GM21619 (cell line): ENCODE measurements around the gene HGD.

Experiments
- ATAC-seq: cut with Tn5 transposase; IDR thresholded peaks from one replicate; pipeline ENCODE4 v1.9.1; 2021; ENCODE audit not compliant: unreplicated experiment

The HGD gene

DNA sequence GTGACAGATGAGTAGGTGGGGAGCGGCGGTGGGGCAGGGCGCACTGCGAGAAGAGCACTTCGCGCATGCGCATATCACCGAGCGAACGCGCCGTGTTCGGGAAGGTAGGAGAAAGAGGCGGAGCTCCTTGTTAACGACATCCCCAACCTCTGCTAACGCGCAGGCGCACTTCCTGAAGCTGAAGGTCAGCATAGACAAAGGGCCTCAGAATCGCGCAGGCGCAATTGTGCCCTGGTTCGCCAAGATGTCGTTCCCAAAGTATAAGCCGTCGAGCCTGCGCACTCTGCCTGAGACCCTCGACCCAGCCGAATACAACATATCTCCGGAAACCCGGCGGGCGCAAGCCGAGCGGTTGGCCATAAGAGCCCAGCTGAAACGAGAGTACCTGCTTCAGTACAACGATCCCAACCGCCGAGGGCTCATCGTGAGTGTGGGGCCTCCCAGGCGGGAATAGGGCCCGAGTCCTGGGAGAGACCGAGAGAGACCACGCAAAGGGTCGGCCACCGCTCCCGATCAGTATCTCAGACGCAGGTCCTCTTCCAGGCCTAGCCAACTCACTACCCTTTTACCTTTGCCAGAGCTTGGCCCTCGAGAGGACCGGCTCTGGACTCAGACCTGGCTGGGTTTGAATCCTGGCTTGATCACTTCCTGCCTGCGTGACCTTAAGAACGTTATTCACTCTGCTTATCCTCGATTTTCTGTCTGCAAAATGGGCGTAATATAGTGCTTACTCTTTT, 85.8 kb downstream of the HGD start, which contains the start of gene NDUFB4:
Gene NDUFB4 (plus strand): TSS at position 221 of the 737 bp plus-strand sequence. CDS start 24 bp downstream, at position 245.
- peak; percentile 92 for ATAC-seq

- ATAC-seq = no peak
Measured at GRCh38 chr3:120595788-120596115, 86.3 kb downstream of the HGD start.

DNA sequence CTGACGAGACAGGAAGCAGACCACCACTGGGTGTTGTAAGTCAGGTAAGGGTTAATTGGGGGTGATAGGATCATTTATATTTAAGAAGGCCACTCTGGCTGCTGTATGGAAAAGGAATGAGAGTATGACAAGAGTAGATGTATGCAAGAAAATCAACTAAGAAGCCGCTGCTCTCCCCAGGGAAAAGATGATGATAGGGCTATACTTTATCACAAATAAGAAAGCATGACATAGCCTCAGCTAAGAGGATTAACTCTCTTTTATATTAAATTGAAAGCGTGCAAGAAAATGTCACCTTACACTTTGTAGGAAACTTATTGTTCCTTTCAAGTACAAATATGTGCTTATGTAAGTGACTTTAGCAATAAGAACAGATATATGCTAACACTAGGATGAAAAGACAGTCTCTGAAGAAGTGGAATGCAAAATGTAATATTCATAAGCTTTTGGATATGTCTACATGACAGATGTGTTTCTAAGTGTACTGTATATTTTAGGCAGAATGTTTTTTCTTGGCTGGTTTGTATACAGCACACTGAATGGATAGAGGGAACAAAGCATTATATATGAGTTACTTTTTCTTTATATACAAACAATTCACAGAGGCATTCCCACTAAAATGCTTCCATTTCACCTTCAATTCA, 94.6 kb downstream of the HGD start:
- no peak for ATAC-seq
